H1 (cell line): ENCODE results near the gene FXYD3. TPM values are rescaled to one million over a fixed set of nuclear protein-coding genes. Genes with fewer than 3 reads are reported as not detected.

Source experiments
- EGR1 ChIP-seq: IDR thresholded peaks from 2 replicates; pipeline ENCODE4 v1.6.1; 2011; ENCODE audit warnings: low read depth, low read length, borderline replicate concordance
- JUND ChIP-seq: IDR thresholded peaks from 2 replicates; pipeline ENCODE4 v1.6.1; 2011; ENCODE audit warnings: mild to moderate bottlenecking, improper control_type of control experiment, low read length
- NRF1 ChIP-seq: IDR thresholded peaks from 2 replicates; pipeline ENCODE4 v1.6.1; 2011; ENCODE audit warnings: mild to moderate bottlenecking, low read depth, low read length, improper control_type of control experiment
- POU5F1 ChIP-seq: IDR thresholded peaks from 2 replicates; pipeline ENCODE4 v1.6.1; 2011; ENCODE audit warnings: low read depth, mild to moderate bottlenecking, low read length, moderate library complexity
- RAD21 ChIP-seq, 2 experiments: IDR thresholded peaks in 1 of 2; conservative IDR thresholded peaks in 1 of 2; 2 replicates each; pipeline ENCODE4 v1.6.1; 2011; ENCODE audit warnings: low read depth in 2 of 2, low read length in 2 of 2, improper control_type of control experiment in 1 of 2, inconsistent platforms in 1 of 2, mild to moderate bottlenecking in 1 of 2, moderate library complexity in 1 of 2
- RFX5 ChIP-seq: IDR thresholded peaks from 2 replicates; pipeline ENCODE4 v1.6.1; 2011; ENCODE audit warnings: low read depth, low read length, improper control_type of control experiment, borderline replicate concordance
- TAF1 ChIP-seq: IDR thresholded peaks from 2 replicates; pipeline ENCODE4 v1.6.1; 2011; ENCODE audit warnings: mild to moderate bottlenecking, low read depth, low read length
- TBP ChIP-seq: IDR thresholded peaks from 2 replicates; pipeline ENCODE4 v1.6.1; 2011; ENCODE audit warnings: low read depth, low read length, improper control_type of control experiment
- polyA plus RNA-seq, 7 experiments: library from polyadenylated mRNA; depleted of rRNA in 3 of 7; stranded (reverse) in 5 of 7; unstranded in 2 of 7; fragments of >200 nt in 5 of 7; fragments of 200-250 nt in 2 of 7; gene quantifications; 1 replicate in 5 of 7; 2 replicates in 1 of 7; 4 replicates in 1 of 7; pipeline versions ENCODE4 v1.2.1 to v1.2.3, GENCODE V29; 2011 to 2013; ENCODE audit warnings: missing spikeins in 2 of 7, mixed read lengths in 2 of 7
- total RNA-seq: library from RNA; stranded (reverse); fragmentation: NEBNext Ultra II Directional; extraction: Animal tissue kit (Norgen Biotek cat#: 25700); gene quantifications from 2 replicates; pipeline ENCODE4 v1.2.1, GENCODE V29; 2021
- TF ChIP-seq, protein P1 (sequence below): IDR thresholded peaks from 2 replicates; pipeline ENCODE4 v1.6.1; 2012; ENCODE audit warnings: inconsistent platforms
- TF ChIP-seq, protein P2 (sequence below): IDR thresholded peaks from 2 replicates; pipeline ENCODE4 v1.6.1; 2011; ENCODE audit warnings: low read length, improper control_type of control experiment

Gene FXYD3
- total and polyA plus RNA-seq, 2 of the 8 experiments (the other 6 are each of a cell fraction or from before 2014, with no cell fraction given), result 0.33 TPM; not detected in 1

DNA sequence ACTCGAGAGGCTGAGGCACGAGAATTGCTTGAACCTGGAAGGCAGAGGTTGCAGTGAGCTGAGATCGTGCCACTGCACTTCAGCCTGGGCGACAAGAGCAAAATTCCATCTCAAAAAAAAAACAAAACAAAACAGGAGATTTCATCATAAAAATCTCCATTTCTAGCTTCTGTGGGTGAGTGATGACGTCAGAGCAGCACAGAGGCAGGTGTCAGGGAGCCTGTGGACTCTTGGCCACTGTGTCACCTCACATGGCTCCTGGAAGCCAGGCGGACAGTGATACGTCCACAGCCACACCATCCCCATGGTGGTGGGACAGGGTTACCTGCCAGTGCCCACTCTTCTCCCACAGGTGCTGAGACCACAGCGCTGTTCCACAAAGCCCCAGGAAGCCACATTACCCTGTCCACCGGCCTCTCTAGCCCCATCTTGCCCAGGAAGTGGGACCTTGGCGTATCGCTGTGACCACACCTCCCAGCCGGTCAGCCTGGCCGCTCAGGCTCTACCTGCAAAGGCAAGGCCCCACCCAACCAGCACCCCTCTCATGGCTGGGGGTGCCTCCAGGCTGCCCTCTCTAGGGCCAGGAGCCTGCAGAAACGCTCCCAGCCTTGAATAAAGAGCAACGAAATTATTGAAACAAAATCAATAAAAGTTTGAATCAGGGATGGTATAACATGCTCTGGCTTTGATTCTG is 2.5 kb upstream of the FXYD3 start (continued):
- TF ChIP-seq, protein P1, sequence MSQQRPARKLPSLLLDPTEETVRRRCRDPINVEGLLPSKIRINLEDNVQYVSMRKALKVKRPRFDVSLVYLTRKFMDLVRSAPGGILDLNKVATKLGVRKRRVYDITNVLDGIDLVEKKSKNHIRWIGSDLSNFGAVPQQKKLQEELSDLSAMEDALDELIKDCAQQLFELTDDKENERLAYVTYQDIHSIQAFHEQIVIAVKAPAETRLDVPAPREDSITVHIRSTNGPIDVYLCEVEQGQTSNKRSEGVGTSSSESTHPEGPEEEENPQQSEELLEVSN, result no peak
- TF ChIP-seq TAF1, result no peak
- no peak for TF ChIP-seq TBP
- TF ChIP-seq RAD21 (IDR thresholded peaks at IDR 0.05 in 1 of 2, conservative IDR thresholded peaks at IDR 0.05 in 1 of 2; ENCODE audit: low read depth in 2 of 2, low read length in 2 of 2), result no peak
- no peak for TF ChIP-seq EGR1
- TF ChIP-seq JUND, result no peak
- TF ChIP-seq NRF1, result no peak
- TF ChIP-seq, protein P2, sequence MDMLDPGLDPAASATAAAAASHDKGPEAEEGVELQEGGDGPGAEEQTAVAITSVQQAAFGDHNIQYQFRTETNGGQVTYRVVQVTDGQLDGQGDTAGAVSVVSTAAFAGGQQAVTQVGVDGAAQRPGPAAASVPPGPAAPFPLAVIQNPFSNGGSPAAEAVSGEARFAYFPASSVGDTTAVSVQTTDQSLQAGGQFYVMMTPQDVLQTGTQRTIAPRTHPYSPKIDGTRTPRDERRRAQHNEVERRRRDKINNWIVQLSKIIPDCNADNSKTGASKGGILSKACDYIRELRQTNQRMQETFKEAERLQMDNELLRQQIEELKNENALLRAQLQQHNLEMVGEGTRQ, result no peak
- TF ChIP-seq RFX5, result no peak
- TF ChIP-seq POU5F1, result no peak
